Non-pigmented ciliary epithelial cell (primary cell): Measurements from ENCODE around the gene SLC16A6.
A peak's percentile ranks its signal among the peaks of the same experiment; 100 is the strongest.
"Not testable (repeated sequence)": the region's sequence is repeated elsewhere in the genome, so short reads cannot be mapped to it uniquely, and the experiment has no call there.

Experiments
- DNase-seq: peaks from one replicate; pipeline ENCODE4 v3.0.0-alpha.2; 2010; ENCODE audit warnings: low read depth

SLC16A6 gene

GRCh38 chr17:68290955-68291835 lies at the start of gene SLC16A6, which contains the start of gene ARSG:
Gene SLC16A6, minus strand, starts transcription at chr17:68291127. Its CDS starts 12,807 bp downstream, at chr17:68278320.
Gene ARSG, plus strand, starts transcription at chr17:68291495. Its CDS starts 15,999 bp downstream, at chr17:68307494.
- DNase-seq: no peak

GRCh38 chr17:68334393-68334792 lies 43.5 kb upstream of the SLC16A6 start:
- no peak for DNase-seq

GRCh38 chr17:68331932-68332331 lies 41.0 kb upstream of the SLC16A6 start:
- not testable (repeated sequence) for DNase-seq

- DNase-seq: no peak
These were observed 38.4 kb upstream of the SLC16A6 start for GRCh38 chr17:68329331-68329730.

GRCh38 chr17:68328676-68329075 lies 37.7 kb upstream of the SLC16A6 start:
- no peak for DNase-seq

GRCh38 chr17:68327823-68328557 lies 37.1 kb upstream of the SLC16A6 start:
- DNase-seq: no peak

- no peak for DNase-seq
These were observed 35.8 kb upstream of the SLC16A6 start for GRCh38 chr17:68326681-68327080.

- DNase-seq: no peak
These were observed 35.0 kb upstream of the SLC16A6 start for GRCh38 chr17:68325961-68326360.

GRCh38 chr17:68324654-68325336 lies 33.9 kb upstream of the SLC16A6 start:
- no peak for DNase-seq

- DNase-seq: no peak
These were observed 33.2 kb upstream of the SLC16A6 start for GRCh38 chr17:68324114-68324513.

GRCh38 chr17:68322630-68323029 lies 31.7 kb upstream of the SLC16A6 start:
- DNase-seq: no peak

GRCh38 chr17:68321556-68321954 lies 30.6 kb upstream of the SLC16A6 start:
- DNase-seq: no peak

- DNase-seq: no peak
These were observed 30.1 kb upstream of the SLC16A6 start for GRCh38 chr17:68320943-68321555.

- DNase-seq: no peak
These were observed 29.5 kb upstream of the SLC16A6 start for GRCh38 chr17:68320311-68320865.

- DNase-seq: no peak
These were observed 28.7 kb upstream of the SLC16A6 start for GRCh38 chr17:68319410-68320162.

GRCh38 chr17:68318103-68318991 lies 27.4 kb upstream of the SLC16A6 start:
- DNase-seq: peak; percentile 19

GRCh38 chr17:68317458-68317857 lies 26.5 kb upstream of the SLC16A6 start:
- DNase-seq: no peak

- no peak for DNase-seq
These were observed 25.0 kb upstream of the SLC16A6 start for GRCh38 chr17:68315930-68316329.

GRCh38 chr17:68314916-68315535 lies 24.1 kb upstream of the SLC16A6 start:
- DNase-seq: no peak
